ENCODE measurements around the gene ORC2.

ORC2 gene

DNA sequence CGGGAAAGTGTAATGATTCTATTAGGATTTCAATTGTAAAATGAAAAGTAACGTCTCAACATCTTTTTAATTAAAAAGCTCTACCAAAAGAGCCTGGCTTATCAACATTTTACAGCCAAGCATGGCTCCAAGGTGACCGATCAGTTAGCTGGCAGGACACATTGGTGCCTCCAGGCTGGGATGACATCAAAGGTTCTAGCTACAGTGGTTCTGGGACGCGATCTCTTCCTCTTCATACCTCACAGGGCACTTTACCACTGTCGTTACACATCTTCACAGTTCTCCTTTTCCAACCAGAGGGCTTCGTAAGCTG, 693 bp downstream of the ORC2 start:
- TF ChIP-seq, protein P1, sequence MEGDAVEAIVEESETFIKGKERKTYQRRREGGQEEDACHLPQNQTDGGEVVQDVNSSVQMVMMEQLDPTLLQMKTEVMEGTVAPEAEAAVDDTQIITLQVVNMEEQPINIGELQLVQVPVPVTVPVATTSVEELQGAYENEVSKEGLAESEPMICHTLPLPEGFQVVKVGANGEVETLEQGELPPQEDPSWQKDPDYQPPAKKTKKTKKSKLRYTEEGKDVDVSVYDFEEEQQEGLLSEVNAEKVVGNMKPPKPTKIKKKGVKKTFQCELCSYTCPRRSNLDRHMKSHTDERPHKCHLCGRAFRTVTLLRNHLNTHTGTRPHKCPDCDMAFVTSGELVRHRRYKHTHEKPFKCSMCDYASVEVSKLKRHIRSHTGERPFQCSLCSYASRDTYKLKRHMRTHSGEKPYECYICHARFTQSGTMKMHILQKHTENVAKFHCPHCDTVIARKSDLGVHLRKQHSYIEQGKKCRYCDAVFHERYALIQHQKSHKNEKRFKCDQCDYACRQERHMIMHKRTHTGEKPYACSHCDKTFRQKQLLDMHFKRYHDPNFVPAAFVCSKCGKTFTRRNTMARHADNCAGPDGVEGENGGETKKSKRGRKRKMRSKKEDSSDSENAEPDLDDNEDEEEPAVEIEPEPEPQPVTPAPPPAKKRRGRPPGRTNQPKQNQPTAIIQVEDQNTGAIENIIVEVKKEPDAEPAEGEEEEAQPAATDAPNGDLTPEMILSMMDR (IDR thresholded peaks at IDR 0.05; ENCODE audit: borderline replicate concordance, insufficient read depth, low read depth, low read length) = no peak
- H3K4me3 ChIP-seq (ENCODE audit: low read depth, low read length) = peak overlapping the region; percentile 77

DNA sequence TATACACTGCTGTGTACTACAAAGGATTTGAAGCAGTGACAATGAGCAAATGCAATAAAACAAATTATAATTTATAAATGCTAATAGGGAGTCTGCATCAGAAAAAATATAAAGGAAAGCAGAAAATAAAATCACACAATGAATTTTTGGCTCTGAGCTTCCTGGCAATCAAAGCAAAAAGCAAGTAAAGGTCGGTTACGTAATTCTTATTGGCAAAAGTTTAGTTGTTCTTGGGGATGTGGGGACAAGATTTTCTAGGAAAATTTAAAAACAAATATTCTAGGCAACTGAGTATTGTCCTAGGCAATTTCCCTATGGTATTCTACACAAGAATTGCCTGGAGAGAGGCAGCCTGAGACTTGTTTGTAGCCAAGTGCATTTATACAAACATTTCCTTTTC, 1.8 kb downstream of the ORC2 start:
- H3K4me3 ChIP-seq (ENCODE audit: low read depth, low read length) = no peak overlapping the region
- TF ChIP-seq, protein P1 (IDR thresholded peaks at IDR 0.05; ENCODE audit: borderline replicate concordance, insufficient read depth, low read depth, low read length) = no peak

DNA sequence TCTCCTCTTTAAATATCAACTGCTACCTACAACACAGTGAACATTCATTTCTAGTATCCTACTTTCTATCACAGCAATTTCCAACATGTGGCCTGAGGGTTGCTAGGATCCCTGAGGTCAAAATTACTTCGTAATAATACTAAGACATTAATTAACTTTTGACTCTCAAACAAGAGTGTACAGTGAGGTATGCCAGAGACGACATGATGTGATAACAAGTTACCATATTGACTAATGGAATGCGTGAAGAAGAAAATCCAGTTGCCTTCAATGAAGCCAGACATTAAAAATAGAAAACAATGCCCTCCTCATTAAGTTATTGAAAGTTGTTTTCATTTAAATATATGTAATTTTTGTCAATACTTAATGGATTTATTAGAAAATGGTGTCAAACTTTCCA, 13.1 kb downstream of the ORC2 start:
- no peak overlapping the region for H3K4me3 ChIP-seq (ENCODE audit: low read depth, low read length)
- TF ChIP-seq, protein P1 (IDR thresholded peaks at IDR 0.05; ENCODE audit: borderline replicate concordance, insufficient read depth, low read depth, low read length) = no peak

DNA sequence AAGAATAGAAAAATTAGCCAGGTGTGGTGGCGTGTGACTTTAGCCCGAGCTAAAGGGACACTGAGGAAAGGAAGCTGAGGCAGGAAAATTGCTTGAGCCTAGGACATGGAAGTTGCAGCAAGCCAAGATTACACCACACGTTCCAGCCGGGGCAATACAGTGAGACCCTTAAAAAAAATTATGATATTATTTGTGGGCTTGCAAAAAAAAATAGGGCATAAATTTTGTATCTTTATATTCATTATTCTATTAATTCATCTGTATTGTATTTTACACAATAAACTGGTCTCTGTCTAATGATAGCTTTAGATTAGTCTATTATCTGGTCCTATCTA, 18.1 kb downstream of the ORC2 start:
- H3K4me3 ChIP-seq (ENCODE audit: low read depth, low read length) = no peak overlapping the region
- TF ChIP-seq, protein P1 (IDR thresholded peaks at IDR 0.05; ENCODE audit: borderline replicate concordance, insufficient read depth, low read depth, low read length) = no peak

DNA sequence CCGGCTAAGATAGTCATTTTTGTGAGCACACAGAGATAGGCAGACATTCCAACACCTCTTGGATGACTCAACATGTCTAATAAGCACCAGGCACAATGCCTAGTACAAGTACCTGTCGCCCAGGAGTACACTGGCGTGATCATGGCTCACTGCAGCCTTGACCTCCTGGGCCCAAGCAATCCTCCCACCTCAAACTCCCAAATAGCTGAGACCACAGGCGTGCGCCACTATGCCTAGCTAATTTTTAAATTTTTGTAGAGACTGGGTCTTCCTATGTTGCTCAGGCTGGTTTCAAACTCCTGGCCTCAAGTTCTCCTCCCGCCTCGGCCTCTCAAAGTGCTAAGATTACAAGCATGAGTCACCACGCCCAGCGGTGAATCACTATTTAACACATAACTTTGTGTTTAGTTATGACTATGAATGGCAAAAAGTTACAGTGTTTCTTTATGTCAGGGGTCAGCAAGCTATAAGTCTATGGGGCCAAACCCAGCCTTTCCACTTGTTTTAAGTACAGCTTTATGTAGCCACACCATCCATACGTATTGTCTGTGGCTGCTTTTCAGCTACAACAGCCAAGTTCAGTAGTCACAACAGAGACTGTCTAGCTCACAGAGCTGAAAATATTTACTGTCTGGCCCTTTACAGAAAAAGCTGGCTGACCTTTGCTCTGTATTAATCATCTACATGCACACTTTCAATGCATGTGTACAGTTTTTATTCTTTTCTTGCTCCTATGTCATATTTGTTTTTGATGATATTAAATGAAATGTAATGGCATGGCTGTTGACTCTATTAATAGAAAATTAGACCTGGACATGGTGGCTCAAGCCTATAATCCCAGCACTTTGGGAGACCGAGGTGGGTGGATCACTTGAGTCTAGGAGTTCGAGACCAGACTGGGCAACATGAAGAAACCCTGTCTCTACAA, 18.7 kb downstream of the ORC2 start:
- TF ChIP-seq, protein P1 (IDR thresholded peaks at IDR 0.05; ENCODE audit: borderline replicate concordance, insufficient read depth, low read depth, low read length) = no peak
- H3K4me3 ChIP-seq (ENCODE audit: low read depth, low read length) = no peak overlapping the region

DNA sequence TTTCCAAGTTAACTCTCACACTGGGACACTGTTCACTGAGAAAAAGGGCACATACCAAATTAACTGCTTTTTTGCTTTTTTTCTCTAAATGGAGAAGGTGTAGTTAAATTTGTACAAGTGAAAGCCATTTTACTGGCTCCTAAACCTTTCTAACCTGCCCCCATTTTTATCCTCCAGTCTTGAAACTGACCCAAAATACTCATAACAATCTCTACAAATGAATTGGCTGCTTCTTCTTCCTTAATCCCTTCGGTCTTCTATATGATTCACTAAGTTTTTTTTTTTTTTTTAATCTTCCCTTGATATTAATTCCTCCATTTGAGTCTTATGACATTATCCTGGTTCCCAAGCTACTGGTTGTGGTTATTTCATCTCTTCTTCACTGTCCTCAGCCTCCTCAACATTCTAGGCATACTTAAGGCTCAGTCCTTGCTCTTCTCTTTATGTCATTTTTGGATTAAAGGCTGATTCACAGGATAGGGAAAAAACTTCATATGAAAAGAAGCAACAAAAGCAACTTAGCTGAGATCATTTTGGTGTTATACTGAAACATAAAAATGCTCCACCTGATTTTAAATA, 19.8 kb downstream of the ORC2 start:
- TF ChIP-seq, protein P1 (IDR thresholded peaks at IDR 0.05; ENCODE audit: borderline replicate concordance, insufficient read depth, low read depth, low read length) = no peak
- H3K4me3 ChIP-seq (ENCODE audit: low read depth, low read length) = no peak overlapping the region

DNA sequence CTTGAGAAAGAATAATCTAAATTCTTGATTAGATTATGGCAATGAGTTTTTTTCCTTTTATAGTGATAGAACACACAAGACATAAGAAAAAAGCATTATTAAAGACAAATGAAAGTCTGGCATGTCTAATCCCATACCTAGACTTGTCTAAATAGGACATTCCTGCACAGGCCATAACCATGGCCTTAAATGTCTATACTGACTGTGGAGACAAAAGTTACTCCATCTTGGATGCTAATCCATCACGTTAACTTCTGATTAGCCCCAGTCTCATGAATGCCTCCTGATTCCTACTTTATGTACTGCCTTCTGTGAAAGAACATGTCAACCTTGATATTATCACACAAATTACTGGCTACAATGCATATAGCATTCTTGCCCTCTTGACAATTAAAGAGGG, 23.6 kb downstream of the ORC2 start:
- H3K4me3 ChIP-seq (ENCODE audit: low read depth, low read length) = no peak overlapping the region
- TF ChIP-seq, protein P1 (IDR thresholded peaks at IDR 0.05; ENCODE audit: borderline replicate concordance, insufficient read depth, low read depth, low read length) = no peak

Data from GM12875 (cell line).